ENCODE measurements around the gene FOXJ2. TPM values are rescaled to one million over a fixed set of nuclear protein-coding genes. Genes with fewer than 3 reads are reported as not detected.
"Not testable (repeated sequence)": the region's sequence is repeated elsewhere in the genome, so short reads cannot be mapped to it uniquely, and the experiment has no call there.

The FOXJ2 gene
- total RNA-seq, 1 experiment from 2014 or later: 5.5 TPM

DNA sequence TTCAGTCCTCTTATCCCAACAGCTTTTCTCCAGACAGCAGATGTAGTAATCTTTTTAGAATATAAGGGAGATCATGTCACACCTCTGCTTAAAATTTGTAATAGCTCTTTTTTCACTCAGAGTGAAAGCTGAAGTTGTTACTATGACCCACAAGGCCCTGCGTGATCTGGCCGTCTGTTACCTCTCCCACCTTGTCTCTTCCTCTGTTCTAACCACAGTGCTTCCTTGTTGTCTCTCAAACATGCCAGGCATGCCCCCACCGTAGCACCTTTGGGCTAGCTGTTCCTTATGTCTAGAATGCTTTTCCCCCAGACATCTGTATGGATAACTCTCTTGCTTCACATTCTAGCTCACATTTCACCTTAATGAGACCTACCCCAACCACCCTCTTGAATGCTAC, 56.1 kb downstream of the FOXJ2 start:
- no peak overlapping the region for H3K14ac ChIP-seq (ENCODE audit: insufficient read depth, low read length)
- Mint-ChIP-seq H3K36me3 (ENCODE audit: insufficient read depth in 1 of 3, low read depth in 3 of 3) (peaks cover 5 to 41% (median 34%) of the 10 kb centered on the region in 3 experiments; a peak in 6 of 7 replicates), H3K27me3 (ENCODE audit: low read depth) (no peaks in the 10 kb centered on the region), H3K27ac (no peak overlapping the region), H3K9me3 (no peaks in the 10 kb centered on the region), H3K4me3 (no peak overlapping the region), H3K4me1 (peaks cover 0 to 2% of the 10 kb centered on the region in 2 experiments; a peak in 2 of 4 replicates)
- no peak overlapping the region for H3K23ac ChIP-seq (ENCODE audit: insufficient read length, low read depth, low read length)
- no peak for TF ChIP-seq CTCF (conservative IDR thresholded peaks at IDR 0.05)
- H4K91ac ChIP-seq (ENCODE audit: insufficient read length, low read depth, low read length): no peak overlapping the region
- no peaks in the 10 kb centered on the region for H3K4me1 ChIP-seq (ENCODE audit: insufficient read depth, low read length)
- no peak overlapping the region for H3T11ph ChIP-seq (ENCODE audit: low read length)
- no peaks in the 10 kb centered on the region for H3K9me3 ChIP-seq (ENCODE audit: control insufficient read depth, low read depth, low read length)
- H4K8ac ChIP-seq (replicated peaks; ENCODE audit: insufficient read length, low read depth, low read length): no peak overlapping the region
- no peak overlapping the region for H2BK20ac ChIP-seq (ENCODE audit: low read depth, low read length, poor library complexity, severe bottlenecking)
- no peak overlapping the region for H2BK120ac ChIP-seq (ENCODE audit: low read depth, low read length, poor library complexity, severe bottlenecking)
- H3K79me1 ChIP-seq (ENCODE audit: insufficient read depth, low read depth, low read length, poor library complexity, severe bottlenecking): peaks cover 3% of the 10 kb centered on the region
- no peak overlapping the region for H4K5ac ChIP-seq (ENCODE audit: insufficient read length, low read depth, low read length)
- H2BK15ac ChIP-seq (ENCODE audit: low read depth, low read length): no peak overlapping the region
- no peaks in the 10 kb centered on the region for H4K20me1 ChIP-seq (ENCODE audit: control insufficient read depth, insufficient read depth, insufficient read length)
- no peak overlapping the region for H3K9ac ChIP-seq (ENCODE audit: extremely low read depth, insufficient read length, low read length)
- WGBS (ENCODE audit: extremely low coverage, insufficient read length, low lambda C conversion rate): no CpG with 5 or more reads among the region's 3 CpGs
- H2BK12ac ChIP-seq (ENCODE audit: insufficient read length, low read depth, low read length): no peak overlapping the region
- H3K79me2 ChIP-seq (ENCODE audit: insufficient read depth, low read length): no peaks in the 10 kb centered on the region
- no peaks in the 10 kb centered on the region for H3K27me3 ChIP-seq (ENCODE audit: insufficient read depth, low read length)
- no peaks in the 10 kb centered on the region for H3K23me2 ChIP-seq (ENCODE audit: insufficient read length, low read depth, low read length, poor library complexity, severe bottlenecking)
- H2BK5ac ChIP-seq (ENCODE audit: insufficient read length, low read length): no peak overlapping the region
- no peak for DNase-seq
- no peak overlapping the region for H3K27ac ChIP-seq (ENCODE audit: insufficient read length, low read depth, low read length)
- no peak overlapping the region for H3K56ac ChIP-seq (ENCODE audit: insufficient read length, low read depth, low read length)
- H3K4me2 ChIP-seq (ENCODE audit: insufficient read depth, insufficient read length, low read length): no peak overlapping the region
- no peak overlapping the region for H2AFZ ChIP-seq (ENCODE audit: low read length)
- no peak overlapping the region for H2AK5ac ChIP-seq (ENCODE audit: insufficient read length, low read length)
- no peak overlapping the region for H3K4ac ChIP-seq (ENCODE audit: low read depth, low read length)
- H3K18ac ChIP-seq (ENCODE audit: insufficient read length, low read depth, low read length): no peak overlapping the region

- not testable (repeated sequence) for H3K18ac ChIP-seq (ENCODE audit: insufficient read length, low read depth, low read length); H3K27me3 ChIP-seq (ENCODE audit: insufficient read depth, low read length); H3K27ac ChIP-seq (ENCODE audit: insufficient read length, low read depth, low read length); H3K79me1 ChIP-seq (ENCODE audit: insufficient read depth, low read depth, low read length, poor library complexity, severe bottlenecking); H2BK5ac ChIP-seq (ENCODE audit: insufficient read length, low read length); H2AK5ac ChIP-seq (ENCODE audit: insufficient read length, low read length); H3K27me3 Mint-ChIP-seq (ENCODE audit: low read depth); H4K5ac ChIP-seq (ENCODE audit: insufficient read length, low read depth, low read length); H3K23ac ChIP-seq (ENCODE audit: insufficient read length, low read depth, low read length); H3K27ac Mint-ChIP-seq; H4K20me1 ChIP-seq (ENCODE audit: control insufficient read depth, insufficient read depth, insufficient read length); H3K9me3 ChIP-seq (ENCODE audit: control insufficient read depth, low read depth, low read length); H2BK20ac ChIP-seq (ENCODE audit: low read depth, low read length, poor library complexity, severe bottlenecking); H4K8ac ChIP-seq (replicated peaks; ENCODE audit: insufficient read length, low read depth, low read length); H2BK12ac ChIP-seq (ENCODE audit: insufficient read length, low read depth, low read length); H3K4me2 ChIP-seq (ENCODE audit: insufficient read depth, insufficient read length, low read length); H3K4ac ChIP-seq (ENCODE audit: low read depth, low read length); H3K79me2 ChIP-seq (ENCODE audit: insufficient read depth, low read length); H3K4me1 Mint-ChIP-seq; H2BK15ac ChIP-seq (ENCODE audit: low read depth, low read length); H3K4me3 Mint-ChIP-seq; H3K14ac ChIP-seq (ENCODE audit: insufficient read depth, low read length); H3T11ph ChIP-seq (ENCODE audit: low read length); H3K56ac ChIP-seq (ENCODE audit: insufficient read length, low read depth, low read length); H3K9ac ChIP-seq (ENCODE audit: extremely low read depth, insufficient read length, low read length); H3K23me2 ChIP-seq (ENCODE audit: insufficient read length, low read depth, low read length, poor library complexity, severe bottlenecking); H3K4me1 ChIP-seq (ENCODE audit: insufficient read depth, low read length); H2BK120ac ChIP-seq (ENCODE audit: low read depth, low read length, poor library complexity, severe bottlenecking); DNase-seq; H3K9me3 Mint-ChIP-seq; H2AFZ ChIP-seq (ENCODE audit: low read length); H4K91ac ChIP-seq (ENCODE audit: insufficient read length, low read depth, low read length)
- peaks cover 8 to 46% (median 41%) of the 10 kb centered on the region in 3 experiments; a peak in 6 of 7 replicates for H3K36me3 Mint-ChIP-seq (ENCODE audit: insufficient read depth in 1 of 3, low read depth in 3 of 3)
- no CpG with 5 or more reads among the region's 11 CpGs for WGBS (ENCODE audit: extremely low coverage, insufficient read length, low lambda C conversion rate)
Observed at GRCh38 chr12:8089277-8089676, 56.8 kb downstream of the FOXJ2 start.

All from H9 (cell line).